Esophagus squamous epithelium (tissue), 4 donors: ENCODE measurements around the gene ADH1A. TPM values are rescaled to one million over a fixed set of nuclear protein-coding genes. Genes with fewer than 3 reads are reported as not detected.

Experiments used
- total RNA-seq, 4 donors: library from RNA; depleted of rRNA; stranded (reverse); fragments of >200 nt; gene quantifications; one replicate each; pipeline ENCODE4 v1.1.0, GENCODE V29; 2016

The ADH1A gene
- total RNA-seq, 4 donors from 2014 or later = not detected

Other genes starting within 250 kb of the ADH1A start
- 100 to 1,000 TPM in 2 of 4 donors, 10 to 100 TPM in 2; 24.8 to 183 (median 110) TPM for gene ADH5, start 202.2 kb downstream of the ADH1A start, total RNA-seq
- gene ADH4, start 146.7 kb downstream of the ADH1A start, total RNA-seq = 1 to 10 TPM in 2 of 4 donors, not detected in 2; 1.9 to 6.2 TPM
- not detected for gene ADH6, start 71.7 kb downstream of the ADH1A start, total RNA-seq
- gene ADH1B, start 30.4 kb upstream of the ADH1A start, total RNA-seq = 100 to 1,000 TPM in 2 of 4 donors, 10 to 100 TPM in 2; 12.9 to 468 (median 181) TPM
- gene ADH1C, start 61.8 kb upstream of the ADH1A start, total RNA-seq = 10 to 100 TPM in 2 of 4 donors, 1 to 10 TPM in 1, under 1 TPM in 1; 0.75 to 12.6 (median 8.4) TPM
- gene ADH7, start 144.4 kb upstream of the ADH1A start, total RNA-seq = 100 to 1,000 TPM; 173 to 420 (median 318) TPM
- not detected for gene C4orf17, start 220.0 kb upstream of the ADH1A start, total RNA-seq